ENCODE data around the gene HTR1E.
"Not testable (repeated sequence)": the region's sequence is repeated elsewhere in the genome, so short reads cannot be mapped to it uniquely, and the experiment has no call there.

HTR1E gene

GRCh38 chr6:86937219-86938079 is at the start of gene HTR1E:
Gene HTR1E, plus strand, starts transcription at chr6:86937528. Its CDS starts 77,807 bp downstream, at chr6:87015335.
- TF ChIP-seq, protein P1, sequence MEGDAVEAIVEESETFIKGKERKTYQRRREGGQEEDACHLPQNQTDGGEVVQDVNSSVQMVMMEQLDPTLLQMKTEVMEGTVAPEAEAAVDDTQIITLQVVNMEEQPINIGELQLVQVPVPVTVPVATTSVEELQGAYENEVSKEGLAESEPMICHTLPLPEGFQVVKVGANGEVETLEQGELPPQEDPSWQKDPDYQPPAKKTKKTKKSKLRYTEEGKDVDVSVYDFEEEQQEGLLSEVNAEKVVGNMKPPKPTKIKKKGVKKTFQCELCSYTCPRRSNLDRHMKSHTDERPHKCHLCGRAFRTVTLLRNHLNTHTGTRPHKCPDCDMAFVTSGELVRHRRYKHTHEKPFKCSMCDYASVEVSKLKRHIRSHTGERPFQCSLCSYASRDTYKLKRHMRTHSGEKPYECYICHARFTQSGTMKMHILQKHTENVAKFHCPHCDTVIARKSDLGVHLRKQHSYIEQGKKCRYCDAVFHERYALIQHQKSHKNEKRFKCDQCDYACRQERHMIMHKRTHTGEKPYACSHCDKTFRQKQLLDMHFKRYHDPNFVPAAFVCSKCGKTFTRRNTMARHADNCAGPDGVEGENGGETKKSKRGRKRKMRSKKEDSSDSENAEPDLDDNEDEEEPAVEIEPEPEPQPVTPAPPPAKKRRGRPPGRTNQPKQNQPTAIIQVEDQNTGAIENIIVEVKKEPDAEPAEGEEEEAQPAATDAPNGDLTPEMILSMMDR (IDR thresholded peaks at IDR 0.05; ENCODE audit: extremely low read depth, missing control alignments), result peak; percentile 22
- peak; percentile 70 for DNase-seq (ENCODE audit: low spot score)

DNA sequence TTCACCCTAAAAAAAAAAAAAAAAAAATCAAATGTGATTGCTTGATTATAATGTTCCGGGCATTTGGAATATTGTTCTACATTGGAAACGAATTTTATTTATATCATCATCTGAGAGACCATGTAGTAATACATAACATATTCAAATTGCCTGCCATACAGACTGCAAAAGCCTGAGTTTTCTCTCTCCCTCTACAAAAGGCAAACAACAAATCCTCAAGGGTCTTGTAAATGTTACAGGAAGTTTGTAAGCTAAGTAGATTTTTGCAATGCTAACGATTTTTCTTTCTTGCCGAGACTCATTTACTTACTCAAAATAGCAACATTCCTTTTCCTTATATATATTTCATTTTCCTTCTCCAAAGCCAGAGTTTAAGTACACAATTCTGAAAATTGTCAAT is 49.0 kb upstream of the HTR1E start:
- no peak for DNase-seq (ENCODE audit: low spot score)

GRCh38 chr6:86897265-86897664 is 40.1 kb upstream of the HTR1E start:
- not testable (repeated sequence) for DNase-seq (ENCODE audit: low spot score)

More for the DNA sequence above, 49.0 kb upstream of the HTR1E start:
- TF ChIP-seq, protein P1 (IDR thresholded peaks at IDR 0.05; ENCODE audit: extremely low read depth, missing control alignments), result no peak

GRCh38 chr6:86913795-86914194 is 23.5 kb upstream of the HTR1E start:
- TF ChIP-seq, protein P1 (IDR thresholded peaks at IDR 0.05; ENCODE audit: extremely low read depth, missing control alignments), result no peak
- no peak for DNase-seq (ENCODE audit: low spot score)

DNA sequence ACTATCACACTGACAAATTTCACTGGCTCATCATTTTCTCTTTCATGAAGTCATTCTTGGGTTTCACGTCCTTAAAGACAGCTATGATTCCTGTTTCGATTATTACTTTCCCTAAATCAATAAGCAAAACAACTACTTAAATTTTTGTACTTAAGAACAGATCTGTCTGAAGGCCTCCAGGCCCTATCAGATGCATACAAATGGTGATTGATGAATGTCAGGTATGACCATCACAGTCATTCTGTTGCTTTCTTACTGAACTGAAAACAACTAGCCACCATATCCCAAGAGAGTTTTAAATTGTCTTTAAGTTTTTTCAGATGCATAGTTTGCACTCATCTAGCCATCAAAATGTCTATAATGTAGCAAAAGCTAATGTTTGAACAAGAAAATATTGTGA is 20.9 kb upstream of the HTR1E start:
- TF ChIP-seq, protein P1 (IDR thresholded peaks at IDR 0.05; ENCODE audit: extremely low read depth, missing control alignments), result no peak
- no peak for DNase-seq (ENCODE audit: low spot score)

GRCh38 chr6:86927138-86927537 is 10.2 kb upstream of the HTR1E start:
- not testable (repeated sequence) for DNase-seq (ENCODE audit: low spot score)

- DNase-seq (ENCODE audit: low spot score), result not testable (repeated sequence)
These were observed 9.5 kb upstream of the HTR1E start for GRCh38 chr6:86927859-86928258.

- no peak for DNase-seq (ENCODE audit: low spot score)
- TF ChIP-seq, protein P1 (IDR thresholded peaks at IDR 0.05; ENCODE audit: extremely low read depth, missing control alignments), result no peak
These were observed 3.0 kb upstream of the HTR1E start for GRCh38 chr6:86934365-86934764.

- TF ChIP-seq, protein P1 (IDR thresholded peaks at IDR 0.05; ENCODE audit: extremely low read depth, missing control alignments), result no peak
These were observed 502 bp upstream of the HTR1E start for GRCh38 chr6:86936834-86937218.

More at GRCh38 chr6:86936834-86937218, 502 bp upstream of the HTR1E start:
- no peak for DNase-seq (ENCODE audit: low spot score)
